Fibroblast of lung (primary cell): ENCODE measurements around the gene HDAC4.

Experiments used
- EZH2 ChIP-seq: IDR thresholded peaks from 2 replicates; pipeline ENCODE4 v1.5.1; 2012; ENCODE audit warnings: low read length, control low read depth, mild to moderate bottlenecking; ENCODE audit errors: missing control alignments
- TF ChIP-seq, protein P1 (sequence below), 2 donors: IDR thresholded peaks in 1 of 2; conservative IDR thresholded peaks in 1 of 2; 1 replicate in 1 of 2; 2 replicates in 1 of 2; pipeline ENCODE4 v1.5.1; 2011 to 2012; ENCODE audit warnings: low read length in 2 of 2, control low read depth in 1 of 2, inconsistent platforms in 1 of 2, low read depth in 1 of 2, mild to moderate bottlenecking in 1 of 2

DNA sequence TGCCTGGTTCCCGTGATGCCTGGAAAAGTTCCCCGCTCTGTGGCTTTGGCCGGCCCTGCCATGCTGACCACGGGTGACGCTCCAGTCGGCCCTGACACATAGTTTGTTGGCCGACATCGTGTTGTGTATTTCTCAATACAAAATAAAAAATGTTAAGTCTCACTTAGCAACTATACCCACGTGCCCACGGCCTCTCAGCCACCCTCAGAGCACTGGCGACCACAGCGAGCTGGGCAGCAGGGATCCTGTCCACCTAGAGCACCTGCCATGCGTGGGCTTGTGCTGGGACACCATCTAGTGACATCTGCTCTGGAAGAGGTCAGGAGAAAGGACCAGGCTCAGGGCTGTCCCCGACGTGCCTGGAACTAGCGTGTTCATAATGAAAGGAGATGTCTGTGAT lies 261.7 kb downstream of the HDAC4 start:
- TF ChIP-seq, protein P1, sequence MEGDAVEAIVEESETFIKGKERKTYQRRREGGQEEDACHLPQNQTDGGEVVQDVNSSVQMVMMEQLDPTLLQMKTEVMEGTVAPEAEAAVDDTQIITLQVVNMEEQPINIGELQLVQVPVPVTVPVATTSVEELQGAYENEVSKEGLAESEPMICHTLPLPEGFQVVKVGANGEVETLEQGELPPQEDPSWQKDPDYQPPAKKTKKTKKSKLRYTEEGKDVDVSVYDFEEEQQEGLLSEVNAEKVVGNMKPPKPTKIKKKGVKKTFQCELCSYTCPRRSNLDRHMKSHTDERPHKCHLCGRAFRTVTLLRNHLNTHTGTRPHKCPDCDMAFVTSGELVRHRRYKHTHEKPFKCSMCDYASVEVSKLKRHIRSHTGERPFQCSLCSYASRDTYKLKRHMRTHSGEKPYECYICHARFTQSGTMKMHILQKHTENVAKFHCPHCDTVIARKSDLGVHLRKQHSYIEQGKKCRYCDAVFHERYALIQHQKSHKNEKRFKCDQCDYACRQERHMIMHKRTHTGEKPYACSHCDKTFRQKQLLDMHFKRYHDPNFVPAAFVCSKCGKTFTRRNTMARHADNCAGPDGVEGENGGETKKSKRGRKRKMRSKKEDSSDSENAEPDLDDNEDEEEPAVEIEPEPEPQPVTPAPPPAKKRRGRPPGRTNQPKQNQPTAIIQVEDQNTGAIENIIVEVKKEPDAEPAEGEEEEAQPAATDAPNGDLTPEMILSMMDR (conservative IDR thresholded peaks at IDR 0.05 in 1 of 2, IDR thresholded peaks at IDR 0.05 in 1 of 2; ENCODE audit: low read depth in 1 of 2, low read length in 2 of 2): no peak
- no peak for TF ChIP-seq EZH2
